LNCaP clone FGC (cell line): ENCODE measurements around the gene CACNA1B.
"Not testable (repeated sequence)": the region's sequence is repeated elsewhere in the genome, so short reads cannot be mapped to it uniquely, and the experiment has no call there.

ENCODE experiments used
- DNase-seq: peaks from one replicate; pipeline ENCODE4 v3.0.0-alpha.2; 2011; ENCODE audit warnings: low read depth
- H3K4me3 ChIP-seq: 2 replicates; pipeline ENCODE4 v1.5.1; 2011; ENCODE audit warnings: mild to moderate bottlenecking, low read depth, low read length, control low read depth
- CTCF ChIP-seq: IDR thresholded peaks from 2 replicates; pipeline ENCODE4 v1.5.1; 2012; ENCODE audit warnings: mild to moderate bottlenecking; ENCODE audit not compliant: control insufficient read depth, insufficient read depth; ENCODE audit errors: extremely low read depth

Gene CACNA1B

GRCh38 chr9:138147556-138147955, 270.0 kb downstream of the CACNA1B start:
- peak overlapping the region; percentile 36 for H3K4me3 ChIP-seq
- not testable (repeated sequence) for DNase-seq
- TF ChIP-seq CTCF: peak; percentile 31

- DNase-seq: not testable (repeated sequence)
- H3K4me3 ChIP-seq: peak overlapping the region; percentile 65
- peak; percentile 52 for TF ChIP-seq CTCF
These were observed 272.4 kb downstream of the CACNA1B start for GRCh38 chr9:138149672-138150656.

GRCh38 chr9:138155788-138156187, 278.2 kb downstream of the CACNA1B start:
- not testable (repeated sequence) for H3K4me3 ChIP-seq, DNase-seq

GRCh38 chr9:138166793-138167192, 289.2 kb downstream of the CACNA1B start:
- DNase-seq, H3K4me3 ChIP-seq: not testable (repeated sequence)
